Measurements from ENCODE around the gene ABCA2. TPM values are rescaled to one million over a fixed set of nuclear protein-coding genes. Genes with fewer than 3 reads are reported as not detected.
"Not testable (repeated sequence)": the region's sequence is repeated elsewhere in the genome, so short reads cannot be mapped to it uniquely, and the experiment has no call there.

The ABCA2 gene
- total and polyA plus RNA-seq, 3 donors from 2014 or later: 33.6 to 65.5 (median 56.0) TPM

- Histone ChIP-seq H3K4me1 (peaks cover 4% of the 10 kb centered on the region), H3K4me3 (no peak overlapping the region), H3K27ac (no peak overlapping the region), H3K36me3 (ENCODE audit: low read depth, missing control alignments) (no peaks in the 10 kb centered on the region), H3K27me3 (no peaks in the 10 kb centered on the region), H3K9me3 (no peaks in the 10 kb centered on the region)
- 91 to 93% methylated on average over 9 to 13 of the region's 26 CpGs for WGBS, 2 donors
- intact Hi-C loops (cut with DNase I; ENCODE audit: low total_unique reads): no loop called here
- TF ChIP-seq POLR2A (IDR thresholded peaks at IDR 0.05) (no peak), CTCF (IDR thresholded peaks at IDR 0.05) (no peak)
- no peak for DNase-seq
Observed at GRCh38 chr9:137063311-137064026, 35.4 kb upstream of the ABCA2 start.

DNA sequence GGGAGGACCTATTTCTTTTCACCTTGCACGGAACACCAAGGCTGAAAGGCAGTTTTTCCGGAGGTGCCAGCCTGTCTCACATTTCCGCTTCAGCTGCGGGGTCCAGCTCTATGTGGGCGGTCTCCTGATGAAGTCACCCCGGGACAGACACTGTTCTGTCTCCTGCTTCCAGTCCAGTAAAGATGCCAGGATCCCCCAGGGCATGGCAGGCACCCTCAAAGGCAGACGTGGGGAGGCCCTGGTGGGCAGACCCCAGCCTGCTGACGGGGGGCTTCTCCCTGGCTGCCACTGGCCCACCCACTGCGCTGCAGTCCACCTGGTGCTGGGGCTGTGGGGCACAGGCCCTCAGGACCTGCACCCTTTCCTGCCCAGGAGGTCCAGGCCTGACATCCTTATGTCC, 34.8 kb upstream of the ABCA2 start:
- intact Hi-C loops (cut with DNase I; ENCODE audit: low total_unique reads); H3K27ac ChIP-seq; H3K36me3 ChIP-seq (ENCODE audit: low read depth, missing control alignments); H3K4me1 ChIP-seq; H3K9me3 ChIP-seq; H3K4me3 ChIP-seq; H3K27me3 ChIP-seq; DNase-seq: not testable (repeated sequence)
- WGBS, 2 donors: 89% methylated on average over 7 of the region's 9 CpGs; no CpG with 5 or more reads in 1 of the 2 donors

GRCh38 chr9:137062384-137062783, 34.3 kb upstream of the ABCA2 start:
- intact Hi-C loops (cut with DNase I; ENCODE audit: low total_unique reads): no loop called here
- no peaks in the 10 kb centered on the region for H3K36me3 ChIP-seq (ENCODE audit: low read depth, missing control alignments)
- no peak overlapping the region for H3K27ac ChIP-seq
- no peaks in the 10 kb centered on the region for H3K27me3 ChIP-seq
- peaks cover 4% of the 10 kb centered on the region for H3K4me1 ChIP-seq
- no peaks in the 10 kb centered on the region for H3K9me3 ChIP-seq
- TF ChIP-seq CTCF (IDR thresholded peaks at IDR 0.05) (no peak), POLR2A (IDR thresholded peaks at IDR 0.05) (no peak)
- 80 to 89% methylated on average over 9 to 15 of the region's 15 CpGs for WGBS, 2 donors
- H3K4me3 ChIP-seq: no peak overlapping the region
- DNase-seq: no peak

- intact Hi-C loops (cut with DNase I; ENCODE audit: low total_unique reads): no loop called here
- no peak overlapping the region for H3K4me3 ChIP-seq
- WGBS, 2 donors: 95 to 96% methylated on average over 9 of the region's 9 CpGs
- no peaks in the 10 kb centered on the region for H3K27me3 ChIP-seq
- peaks cover 23% of the 10 kb centered on the region for H3K4me1 ChIP-seq
- no peaks in the 10 kb centered on the region for H3K36me3 ChIP-seq (ENCODE audit: low read depth, missing control alignments)
- no peak for DNase-seq
- H3K9me3 ChIP-seq: no peaks in the 10 kb centered on the region
- H3K27ac ChIP-seq: no peak overlapping the region
- no peak for TF ChIP-seq POLR2A (IDR thresholded peaks at IDR 0.05)
- no peak for TF ChIP-seq CTCF (IDR thresholded peaks at IDR 0.05)
Observed at GRCh38 chr9:137058521-137059234, 30.6 kb upstream of the ABCA2 start.

GRCh38 chr9:137057545-137057944, 29.5 kb upstream of the ABCA2 start:
- TF ChIP-seq CTCF (IDR thresholded peaks at IDR 0.05) (no peak), POLR2A (IDR thresholded peaks at IDR 0.05) (no peak)
- Histone ChIP-seq H3K27ac (no peak overlapping the region), H3K4me1 (peaks cover 34% of the 10 kb centered on the region), H3K9me3 (no peaks in the 10 kb centered on the region), H3K4me3 (no peak overlapping the region), H3K27me3 (no peaks in the 10 kb centered on the region), H3K36me3 (ENCODE audit: low read depth, missing control alignments) (no peaks in the 10 kb centered on the region)
- 57 to 72% methylated on average over 16 of the region's 16 CpGs for WGBS, 2 donors
- no peak for DNase-seq
- intact Hi-C loops (cut with DNase I; ENCODE audit: low total_unique reads): no loop called here
